ENCODE results near the gene KDELR3. TPM values are rescaled to one million over a fixed set of nuclear protein-coding genes. Genes with fewer than 3 reads are reported as not detected.

The KDELR3 gene
- total and polyA plus RNA-seq, 4 donors, result 4.4 to 16.4 (median 8.8) TPM

- WGBS, 2 donors, result 44 to 56% methylated on average over 9 of the region's 9 CpGs
- H3K27ac ChIP-seq (ENCODE audit: low read depth in 1 of 2, low read length in 1 of 2), result no peak overlapping the region
- DNase-seq, result no peak
- H3K4me1 ChIP-seq (ENCODE audit: control insufficient read depth in 5 of 5, insufficient read depth in 5 of 5, low read length in 5 of 5), result peaks cover 0 to 13% (median 4%) of the 10 kb centered on the region in 5 donors
- peaks cover 0 to 51% (median 44%) of the 10 kb centered on the region in 3 donors for H3K27me3 ChIP-seq (ENCODE audit: control insufficient read depth in 3 of 3, insufficient read depth in 3 of 3, low read length in 2 of 3)
- no peaks in the 10 kb centered on the region for H3K36me3 ChIP-seq (ENCODE audit: control insufficient read depth in 4 of 4, insufficient read depth in 4 of 4, low read length in 4 of 4)
- no peak for ATAC-seq (ENCODE audit: insufficient read depth, low FRiP score)
- no peak overlapping the region for H3K4me3 ChIP-seq
- no peak overlapping the region for H3K9ac ChIP-seq (ENCODE audit: insufficient read depth in 1 of 2, low read length in 2 of 2)
- no peaks in the 10 kb centered on the region for H3K9me3 ChIP-seq (ENCODE audit: control insufficient read depth in 4 of 4, insufficient read depth in 3 of 4, low read length in 3 of 4)
- no peak for TF ChIP-seq CTCF (IDR thresholded peaks at IDR 0.05; ENCODE audit: control extremely low read depth, extremely low read depth)
These were observed 6.9 kb upstream of the KDELR3 start for GRCh38 chr22:38461057-38461413.

GRCh38 chr22:38461414-38462081 lies 6.3 kb upstream of the KDELR3 start:
- Histone ChIP-seq H3K27ac (ENCODE audit: low read depth in 1 of 2, low read length in 1 of 2) (no peak overlapping the region), H3K4me1 (ENCODE audit: control insufficient read depth in 5 of 5, insufficient read depth in 5 of 5, low read length in 5 of 5) (peaks cover 0 to 13% (median 4%) of the 10 kb centered on the region in 5 donors), H3K9ac (ENCODE audit: insufficient read depth in 1 of 2, low read length in 2 of 2) (no peak overlapping the region), H3K36me3 (ENCODE audit: control insufficient read depth in 4 of 4, insufficient read depth in 4 of 4, low read length in 4 of 4) (no peaks in the 10 kb centered on the region), H3K9me3 (ENCODE audit: control insufficient read depth in 4 of 4, insufficient read depth in 3 of 4, low read length in 3 of 4) (no peaks in the 10 kb centered on the region), H3K4me3 (no peak overlapping the region), H3K27me3 (ENCODE audit: control insufficient read depth in 3 of 3, insufficient read depth in 3 of 3, low read length in 2 of 3) (peaks cover 0 to 45% (median 39%) of the 10 kb centered on the region in 3 donors)
- WGBS, 2 donors, result 12 to 14% methylated on average over 51 of the region's 51 CpGs
- peak; percentile 88 to 92 (median 91) for DNase-seq
- ATAC-seq (ENCODE audit: insufficient read depth, low FRiP score), result peak; percentile 80
- no peak for TF ChIP-seq CTCF (IDR thresholded peaks at IDR 0.05; ENCODE audit: control extremely low read depth, extremely low read depth)

GRCh38 chr22:38462960-38463784 lies 4.7 kb upstream of the KDELR3 start:
- 26 to 34% methylated on average over 26 to 28 of the region's 28 CpGs for WGBS, 2 donors
- H3K27ac ChIP-seq (ENCODE audit: low read depth in 1 of 2, low read length in 1 of 2), result no peak overlapping the region
- no peaks in the 10 kb centered on the region for H3K36me3 ChIP-seq (ENCODE audit: control insufficient read depth in 4 of 4, insufficient read depth in 4 of 4, low read length in 4 of 4)
- DNase-seq (peak in 2 of 3 donors; percentile 42 to 57), ATAC-seq (ENCODE audit: insufficient read depth, low FRiP score) (no peak)
- H3K9me3 ChIP-seq (ENCODE audit: control insufficient read depth in 4 of 4, insufficient read depth in 3 of 4, low read length in 3 of 4), result no peaks in the 10 kb centered on the region
- no peak overlapping the region for H3K4me3 ChIP-seq
- peaks cover 0 to 37% (median 34%) of the 10 kb centered on the region in 3 donors for H3K27me3 ChIP-seq (ENCODE audit: control insufficient read depth in 3 of 3, insufficient read depth in 3 of 3, low read length in 2 of 3)
- peaks cover 0 to 20% (median 10%) of the 10 kb centered on the region in 5 donors for H3K4me1 ChIP-seq (ENCODE audit: control insufficient read depth in 5 of 5, insufficient read depth in 5 of 5, low read length in 5 of 5)
- TF ChIP-seq CTCF (IDR thresholded peaks at IDR 0.05; ENCODE audit: control extremely low read depth, extremely low read depth), result no peak
- no peak overlapping the region for H3K9ac ChIP-seq (ENCODE audit: insufficient read depth in 1 of 2, low read length in 2 of 2)

Data from lung (tissue), 12 donors.